Measurements from ENCODE around the gene PRXL2B. TPM values are rescaled to one million over a fixed set of nuclear protein-coding genes. Genes with fewer than 3 reads are reported as not detected.

PRXL2B gene
- total RNA-seq, 1 donor from 2014 or later: 8.2 TPM

DNA sequence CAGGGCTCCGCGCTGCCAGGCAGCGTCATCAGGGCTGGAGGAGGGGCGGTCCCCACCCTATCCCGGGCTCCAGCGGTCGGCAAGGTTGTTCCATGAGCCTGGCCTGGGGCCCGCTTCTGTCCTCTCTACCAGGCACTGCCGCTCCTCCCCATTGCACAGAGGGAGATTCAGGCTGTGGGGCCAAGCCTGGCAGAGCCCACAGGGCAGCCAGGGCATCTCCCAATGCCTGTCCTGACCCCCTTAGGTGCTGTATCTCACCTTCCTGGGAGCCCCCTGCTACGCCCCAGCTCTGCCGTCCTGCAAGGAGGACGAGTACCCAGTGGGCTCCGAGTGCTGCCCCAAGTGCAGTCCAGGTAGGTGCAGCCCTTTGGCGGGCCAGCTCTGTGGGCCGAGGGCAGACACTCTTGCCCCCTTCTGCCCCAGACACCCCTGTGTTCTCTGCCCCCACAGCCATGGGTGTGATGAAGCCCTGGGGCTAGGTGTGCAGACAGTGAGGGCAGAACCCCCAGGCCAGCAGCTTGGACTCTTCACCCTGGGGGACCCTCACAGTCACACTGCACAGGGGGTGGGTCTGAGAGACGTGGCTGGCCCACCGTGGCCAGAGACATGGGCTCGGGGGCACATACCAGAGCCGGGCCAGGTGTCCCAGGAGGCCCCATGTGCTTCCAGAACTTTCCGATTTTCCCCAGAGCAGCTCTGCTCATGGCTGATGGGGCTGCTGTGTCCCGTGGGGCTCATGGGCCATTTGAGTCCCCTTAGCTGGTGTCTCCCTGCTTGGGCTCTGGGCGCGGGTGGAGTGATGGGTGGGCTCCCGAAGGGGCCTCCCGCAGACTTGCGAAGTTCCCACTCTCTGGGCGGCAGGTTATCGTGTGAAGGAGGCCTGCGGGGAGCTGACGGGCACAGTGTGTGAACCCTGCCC lies 28.8 kb upstream of the PRXL2B start:
- H3K4me1 ChIP-seq: peaks cover 61% of the 10 kb centered on the region
- peak overlapping the region; percentile 92 for H3K27ac ChIP-seq (replicated peaks)
- H3K27me3 ChIP-seq (ENCODE audit: low read depth): peaks cover 9% of the 10 kb centered on the region
- H3K36me3 ChIP-seq: peaks cover 30% of the 10 kb centered on the region
- H3K9me3 ChIP-seq (replicated peaks): no peaks in the 10 kb centered on the region
- no peak for DNase-seq
- intact Hi-C loops (cut with micrococcal nuclease): no loop called here
- no peak for TF ChIP-seq CTCF (IDR thresholded peaks at IDR 0.05; ENCODE audit: borderline replicate concordance)
- peak overlapping the region; percentile 70 for H3K4me3 ChIP-seq

DNA sequence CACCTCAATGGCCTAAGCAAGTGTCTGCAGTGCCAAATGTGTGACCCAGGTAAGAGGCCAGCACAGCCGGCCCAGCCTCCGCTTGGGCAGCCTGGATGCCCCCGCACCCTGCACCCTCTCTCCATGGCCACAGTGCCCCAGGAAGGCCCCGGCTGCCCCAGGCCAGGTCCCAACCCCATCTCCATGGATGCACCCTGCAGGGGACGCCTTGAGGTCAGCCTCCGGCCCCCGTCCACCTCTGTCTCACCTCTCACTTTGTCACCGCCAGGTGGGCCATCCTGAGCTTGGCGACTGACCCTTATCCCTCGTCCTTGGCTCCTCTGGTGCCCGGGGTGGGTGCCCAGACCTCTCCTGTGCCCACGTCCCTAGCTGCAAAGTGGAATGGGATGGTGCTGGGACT lies 28.2 kb upstream of the PRXL2B start:
- H3K4me1 ChIP-seq: peaks cover 61% of the 10 kb centered on the region
- no peaks in the 10 kb centered on the region for H3K9me3 ChIP-seq (replicated peaks)
- TF ChIP-seq CTCF (IDR thresholded peaks at IDR 0.05; ENCODE audit: borderline replicate concordance): no peak
- H3K27ac ChIP-seq (replicated peaks): no peak overlapping the region
- intact Hi-C loops (cut with micrococcal nuclease): no loop called here
- H3K4me3 ChIP-seq: peak overlapping the region; percentile 70
- DNase-seq: no peak
- peaks cover 35% of the 10 kb centered on the region for H3K36me3 ChIP-seq
- H3K27me3 ChIP-seq (ENCODE audit: low read depth): peaks cover 9% of the 10 kb centered on the region

DNA sequence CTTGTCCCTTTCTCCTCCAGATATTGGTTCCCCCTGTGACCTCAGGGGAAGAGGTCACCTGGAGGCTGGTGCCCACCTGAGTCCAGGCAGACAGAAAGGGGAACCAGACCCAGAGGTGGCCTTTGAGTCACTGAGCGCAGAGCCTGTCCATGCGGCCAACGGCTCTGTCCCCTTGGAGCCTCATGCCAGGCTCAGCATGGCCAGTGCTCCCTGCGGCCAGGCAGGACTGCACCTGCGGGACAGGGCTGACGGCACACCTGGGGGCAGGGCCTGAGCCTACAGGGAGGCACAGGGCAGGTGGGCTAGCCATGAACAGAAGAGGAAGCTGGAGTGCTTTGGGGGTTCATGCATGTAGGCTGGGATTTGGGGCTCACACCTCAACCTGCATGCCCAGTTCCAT lies 27.7 kb upstream of the PRXL2B start:
- no peak for DNase-seq
- Histone ChIP-seq H3K9me3 (replicated peaks) (no peaks in the 10 kb centered on the region), H3K4me1 (peaks cover 59% of the 10 kb centered on the region), H3K27ac (replicated peaks) (no peak overlapping the region), H3K27me3 (ENCODE audit: low read depth) (peaks cover 9% of the 10 kb centered on the region), H3K36me3 (peaks cover 35% of the 10 kb centered on the region), H3K4me3 (no peak overlapping the region)
- no peak for TF ChIP-seq CTCF (IDR thresholded peaks at IDR 0.05; ENCODE audit: borderline replicate concordance)
- intact Hi-C loops (cut with micrococcal nuclease): no loop called here

DNA sequence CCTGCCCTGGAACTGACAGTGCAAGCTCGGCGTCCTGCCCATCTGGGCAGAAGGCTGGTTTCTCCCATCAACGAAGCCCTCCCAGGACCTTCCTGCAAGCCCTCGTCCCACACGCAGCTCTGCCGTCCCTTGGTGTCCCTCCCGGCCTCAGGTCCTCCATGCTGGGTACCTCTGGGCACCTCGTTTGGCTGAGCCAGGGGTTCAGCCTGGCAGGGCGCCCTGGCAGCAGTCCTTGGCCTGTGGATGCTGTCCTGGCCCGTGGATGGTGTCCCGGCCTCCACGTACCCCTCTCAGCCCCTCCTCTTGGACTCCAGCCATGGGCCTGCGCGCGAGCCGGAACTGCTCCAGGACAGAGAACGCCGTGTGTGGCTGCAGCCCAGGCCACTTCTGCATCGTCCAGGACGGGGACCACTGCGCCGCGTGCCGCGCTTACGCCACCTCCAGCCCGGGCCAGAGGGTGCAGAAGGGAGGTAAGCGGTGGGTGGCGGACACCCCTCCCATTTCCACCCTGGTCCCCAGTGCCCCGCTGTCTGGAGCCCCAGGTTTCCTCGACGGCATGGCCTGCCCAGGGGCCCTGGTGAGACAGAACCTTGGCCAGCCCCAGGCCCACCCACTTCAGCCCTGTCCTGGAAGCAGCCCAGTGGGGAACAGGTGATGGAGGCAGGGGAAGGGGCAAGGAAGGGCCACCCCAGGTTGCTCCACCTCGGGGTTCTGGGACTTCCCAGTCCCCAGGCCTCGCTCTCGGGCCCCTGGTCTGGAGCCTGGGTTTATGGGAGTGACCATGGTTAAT lies 26.9 kb upstream of the PRXL2B start:
- peaks cover 35% of the 10 kb centered on the region for H3K36me3 ChIP-seq
- peaks cover 4% of the 10 kb centered on the region for H3K27me3 ChIP-seq (ENCODE audit: low read depth)
- TF ChIP-seq CTCF (IDR thresholded peaks at IDR 0.05; ENCODE audit: borderline replicate concordance): no peak
- no peak overlapping the region for H3K4me3 ChIP-seq
- intact Hi-C loops (cut with micrococcal nuclease): no loop called here
- H3K4me1 ChIP-seq: peaks cover 51% of the 10 kb centered on the region
- H3K9me3 ChIP-seq (replicated peaks): no peaks in the 10 kb centered on the region
- H3K27ac ChIP-seq (replicated peaks): no peak overlapping the region
- no peak for DNase-seq

- H3K9me3 ChIP-seq (replicated peaks): no peaks in the 10 kb centered on the region
- no peak for DNase-seq
- H3K4me3 ChIP-seq: no peak overlapping the region
- H3K27ac ChIP-seq (replicated peaks): no peak overlapping the region
- intact Hi-C loops (cut with micrococcal nuclease): no loop called here
- H3K36me3 ChIP-seq: peaks cover 35% of the 10 kb centered on the region
- H3K4me1 ChIP-seq: peaks cover 48% of the 10 kb centered on the region
- peaks cover 10% of the 10 kb centered on the region for H3K27me3 ChIP-seq (ENCODE audit: low read depth)
- TF ChIP-seq CTCF (IDR thresholded peaks at IDR 0.05; ENCODE audit: borderline replicate concordance): no peak
Observed at GRCh38 chr1:2560299-2561073, 26.1 kb upstream of the PRXL2B start.
